ENCODE data around the gene SULT2B1.
A peak's percentile ranks its signal among the peaks of the same experiment; 100 is the strongest.
"Not testable (repeated sequence)": the region's sequence is repeated elsewhere in the genome, so short reads cannot be mapped to it uniquely, and the experiment has no call there.

Gene SULT2B1

GRCh38 chr19:48618916-48619691 is 67.1 kb downstream of the SULT2B1 start, which contains the start of the genes RPL18 and SPHK2:
TSS of gene RPL18 (minus strand) at chr19:48619178. CDS start at chr19:48619143, 35 bp downstream.
TSS of gene SPHK2 (plus strand) at chr19:48619506. CDS start at chr19:48620515, 1,009 bp downstream.
- ATAC-seq = peak; percentile 86
- peak; percentile 94 for DNase-seq

GRCh38 chr19:48619692-48620585 is 68.0 kb downstream of the SULT2B1 start:
- no peak for ATAC-seq
- no peak for DNase-seq

GRCh38 chr19:48623556-48624066 is 71.6 kb downstream of the SULT2B1 start:
- DNase-seq = no peak

GRCh38 chr19:48624067-48624594 is 72.2 kb downstream of the SULT2B1 start:
- peak; percentile 82 for ATAC-seq
- peak; percentile 99 for DNase-seq

More at GRCh38 chr19:48623556-48624066, 71.6 kb downstream of the SULT2B1 start:
- no peak for ATAC-seq

GRCh38 chr19:48624791-48625723 is 73.1 kb downstream of the SULT2B1 start:
- ATAC-seq = no peak
- no peak for DNase-seq

- DNase-seq (no peak), ATAC-seq (no peak)
Measured at GRCh38 chr19:48625891-48626327, 73.9 kb downstream of the SULT2B1 start.

- DNase-seq (peak; percentile 49), ATAC-seq (peak; percentile 49)
Measured at GRCh38 chr19:48627201-48627864, 75.4 kb downstream of the SULT2B1 start.

- DNase-seq = no peak
- ATAC-seq = no peak
Measured at GRCh38 chr19:48627865-48628314, 75.9 kb downstream of the SULT2B1 start.

- no peak for DNase-seq
- ATAC-seq = no peak
Measured at GRCh38 chr19:48628486-48629296, 76.7 kb downstream of the SULT2B1 start.

- DNase-seq (no peak), ATAC-seq (no peak)
Measured at GRCh38 chr19:48629297-48629598, 77.3 kb downstream of the SULT2B1 start.

GRCh38 chr19:48629599-48630295 is 77.8 kb downstream of the SULT2B1 start:
- DNase-seq (peak; percentile 55), ATAC-seq (no peak)

GRCh38 chr19:48630296-48631063 is 78.5 kb downstream of the SULT2B1 start:
- ATAC-seq (no peak), DNase-seq (peak; percentile 11)

- ATAC-seq (no peak), DNase-seq (no peak)
Measured at GRCh38 chr19:48631225-48631624, 79.3 kb downstream of the SULT2B1 start.

GRCh38 chr19:48632286-48632685 is 80.3 kb downstream of the SULT2B1 start:
- not testable (repeated sequence) for DNase-seq, ATAC-seq

- DNase-seq (peak; percentile 24), ATAC-seq (no peak)
Measured at GRCh38 chr19:48632692-48633147, 80.7 kb downstream of the SULT2B1 start.

GRCh38 chr19:48633148-48634035 is 81.4 kb downstream of the SULT2B1 start:
- no peak for ATAC-seq
- DNase-seq = peak; percentile 14

- ATAC-seq = no peak
- DNase-seq = no peak
Measured at GRCh38 chr19:48634036-48634342, 82.0 kb downstream of the SULT2B1 start.
